HT-29 (cell line): Measurements from ENCODE around the gene PRSS37. TPM values are rescaled to one million over a fixed set of nuclear protein-coding genes. Genes with fewer than 3 reads are reported as not detected.

Experiments
- DNase-seq: peaks from one replicate; pipeline ENCODE4 v3.0.0-alpha.2; 2015; ENCODE audit warnings: low spot score
- total RNA-seq: library from RNA; depleted of rRNA; stranded (reverse); fragments of >200 nt; shearing (Covaris generic); gene quantifications from 2 replicates; pipeline ENCODE4 v1.2.3, GENCODE V29; 2014; rRNA removed

The PRSS37 gene
- total RNA-seq, 1 experiment from 2014 or later: not detected

DNA sequence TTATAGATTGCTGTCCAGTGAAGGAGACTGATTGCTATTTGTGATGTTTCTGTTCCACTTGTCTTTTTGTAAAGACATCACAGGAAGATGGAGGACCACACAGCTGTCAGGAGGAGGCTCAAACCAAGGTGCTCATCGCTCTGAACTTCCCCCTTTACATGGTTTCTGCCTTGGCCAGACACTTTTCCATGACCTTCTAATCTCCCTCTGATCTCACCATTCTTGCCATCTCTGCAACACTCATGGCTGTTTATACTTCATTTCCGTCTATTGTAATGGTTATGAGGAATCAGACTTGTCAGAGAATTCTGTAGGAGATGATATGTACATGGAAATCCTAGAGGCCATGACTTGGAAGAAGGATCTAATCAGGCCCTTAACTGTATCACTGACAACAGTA is 53.0 kb downstream of the PRSS37 start:
- no peak for DNase-seq

Other genes with a start within 250 kb of the PRSS37 start
- gene DENND11, start 139.3 kb downstream of the PRSS37 start, total RNA-seq: 19.6 and 20.4 TPM in 2 replicates
- gene WEE2, start 133.1 kb downstream of the PRSS37 start, total RNA-seq: 0.03 TPM in 1 of 2 replicates, not detected in the other
- 194 and 242 TPM in 2 replicates for gene SSBP1, start 103.1 kb downstream of the PRSS37 start, total RNA-seq
- 0.16 and 0.97 TPM in 2 replicates for gene TAS2R3, start 77.4 kb downstream of the PRSS37 start, total RNA-seq
- gene TAS2R4, start 64.8 kb downstream of the PRSS37 start, total RNA-seq: 0.13 and 0.23 TPM in 2 replicates
- gene TAS2R5, start 51.3 kb downstream of the PRSS37 start, total RNA-seq: 0.10 and 0.26 TPM in 2 replicates
- gene OR9A4, start 74.9 kb upstream of the PRSS37 start, total RNA-seq: not detected in 2 replicates
- gene CLEC5A, start 105.5 kb upstream of the PRSS37 start, total RNA-seq: not detected in 2 replicates
- gene TAS2R38, start 132.3 kb upstream of the PRSS37 start, total RNA-seq: 0.08 and 0.36 TPM in 2 replicates
- gene MGAM, start 154.4 kb upstream of the PRSS37 start, total RNA-seq: under 0.01 and 0.05 TPM in 2 replicates